Hepatocyte (in vitro differentiated cells): ENCODE measurements around the gene SP7. TPM values are rescaled to one million over a fixed set of nuclear protein-coding genes. Genes with fewer than 3 reads are reported as not detected.

Experiments used
- DNase-seq: peaks from one replicate; pipeline ENCODE4 v3.0.0-alpha.2; 2016; ENCODE audit warnings: low spot score
- H2AFZ ChIP-seq: fragments of 200-600 bp; sonication (generic); 2 replicates; pipeline ENCODE4 v1.6.0; 2016; ENCODE audit warnings: antibody characterized with exemption, mild to moderate bottlenecking
- H3K27ac ChIP-seq: fragments of 200-600 bp; sonication (generic); 2 replicates; pipeline ENCODE4 v1.5.1; 2016; ENCODE audit warnings: mild to moderate bottlenecking
- H3K27me3 ChIP-seq: fragments of 200-600 bp; sonication (generic); 2 replicates; pipeline ENCODE4 v1.6.1; 2016
- H3K36me3 ChIP-seq: fragments of 200-600 bp; sonication (generic); replicated peaks from 2 replicates; pipeline ENCODE4 v1.5.1; 2016; ENCODE audit warnings: low read depth; ENCODE audit not compliant: insufficient read depth
- H3K4me1 ChIP-seq: fragments of 200-600 bp; sonication (generic); 2 replicates; pipeline ENCODE4 v1.5.1; 2016; ENCODE audit warnings: mild to moderate bottlenecking, moderate library complexity; ENCODE audit not compliant: insufficient read depth
- H3K4me2 ChIP-seq: fragments of 200-600 bp; sonication (generic); 2 replicates; pipeline ENCODE4 v1.6.0; 2016
- H3K4me3 ChIP-seq: fragments of 200-600 bp; sonication (generic); 2 replicates; pipeline ENCODE4 v1.5.1; 2016; ENCODE audit warnings: mild to moderate bottlenecking
- H3K79me2 ChIP-seq: fragments of 200-600 bp; sonication (generic); 2 replicates; pipeline ENCODE4 v1.6.0; 2017; ENCODE audit warnings: mild to moderate bottlenecking
- H3K9me2 ChIP-seq: fragments of 200-600 bp; sonication (generic); replicated peaks from 2 replicates; pipeline ENCODE4 v1.6.0; 2017; ENCODE audit warnings: mild to moderate bottlenecking; ENCODE audit not compliant: insufficient read depth
- H3K9me3 ChIP-seq: fragments of 200-600 bp; sonication (generic); 2 replicates; pipeline ENCODE4 v1.5.1; 2016; ENCODE audit warnings: low read depth, mild to moderate bottlenecking
- H4K20me1 ChIP-seq: fragments of 200-600 bp; sonication (generic); 2 replicates; pipeline ENCODE4 v1.6.0; 2016; ENCODE audit warnings: mild to moderate bottlenecking; ENCODE audit not compliant: insufficient read depth, poor library complexity, severe bottlenecking
- EZH2 ChIP-seq: fragments of 200-600 bp; sonication (generic); IDR thresholded peaks from 2 replicates; pipeline ENCODE4 v1.6.1; 2016; ENCODE audit warnings: antibody characterized with exemption, mild to moderate bottlenecking, borderline replicate concordance
- EZH2phosphoT487 ChIP-seq: fragments of 200-600 bp; sonication (generic); IDR thresholded peaks from one replicate; pipeline ENCODE4 v1.6.1; 2018; ENCODE audit warnings: antibody characterized with exemption, mild to moderate bottlenecking, low read depth, moderate library complexity; ENCODE audit not compliant: unreplicated experiment, severe bottlenecking
- WGBS: methylation state at CpG from one replicate; pipeline ENCODE4 v1.1.6; 2016; ENCODE audit warnings: low lambda C conversion rate; ENCODE audit errors: missing lambda C conversion rate; 5-methylcytosine and 5-hydroxymethylcytosine counted together
- polyA plus RNA-seq: library from polyadenylated mRNA; unstranded; fragments of >200 nt; fragmentation: Nextera tagmentation; extraction: Ambion mirVana; gene quantifications from 2 replicates; pipeline ENCODE4 v1.2.1, GENCODE V29; 2016
- total RNA-seq: library from RNA; depleted of rRNA; stranded (reverse); fragments of >200 nt; gene quantifications from 2 replicates; pipeline ENCODE4 v1.2.3, GENCODE V29; 2014
- TF ChIP-seq, protein P1 (sequence below): fragments of 200-600 bp; sonication (generic); IDR thresholded peaks from 2 replicates; pipeline ENCODE4 v1.5.1; 2016; ENCODE audit warnings: antibody characterized with exemption, mild to moderate bottlenecking; ENCODE audit not compliant: poor library complexity

The SP7 gene
- total and polyA plus RNA-seq, 2 experiments from 2014 or later = 0.20 to 0.60 TPM

DNA sequence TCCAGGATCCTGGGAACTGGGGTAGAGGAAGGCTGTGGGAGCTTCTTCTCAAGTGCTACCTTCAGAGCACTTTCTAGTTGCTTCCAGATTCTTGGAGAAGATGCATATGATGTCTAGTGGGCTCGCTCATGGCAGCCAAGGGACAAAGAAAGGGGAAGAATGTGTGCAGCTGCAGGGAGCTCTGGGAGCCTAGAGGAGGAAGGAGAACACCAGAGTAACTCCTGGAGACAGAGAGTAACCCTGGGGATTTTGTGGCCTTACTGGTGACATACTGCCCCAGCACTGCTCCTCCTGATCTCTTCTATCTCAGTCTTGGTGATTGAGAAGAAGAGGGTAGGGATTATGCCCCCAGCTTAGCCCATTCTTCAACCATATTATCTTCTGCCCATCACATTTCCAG lies 10.3 kb upstream of the SP7 start:
- no peaks in the 10 kb centered on the region for H4K20me1 ChIP-seq
- H3K79me2 ChIP-seq = no peaks in the 10 kb centered on the region
- no peak overlapping the region for H3K4me2 ChIP-seq
- H3K4me3 ChIP-seq = no peak overlapping the region
- H3K9me3 ChIP-seq = no peaks in the 10 kb centered on the region
- TF ChIP-seq EZH2 = no peak
- H3K4me1 ChIP-seq = peaks cover 5% of the 10 kb centered on the region
- DNase-seq = no peak
- no peaks in the 10 kb centered on the region for H3K9me2 ChIP-seq
- no peaks in the 10 kb centered on the region for H3K27me3 ChIP-seq
- H2AFZ ChIP-seq = no peak overlapping the region
- peak overlapping the region; percentile 23 for H3K27ac ChIP-seq
- no peaks in the 10 kb centered on the region for H3K36me3 ChIP-seq
- 100% methylated on average over 1 of the region's 1 CpG for WGBS

DNA sequence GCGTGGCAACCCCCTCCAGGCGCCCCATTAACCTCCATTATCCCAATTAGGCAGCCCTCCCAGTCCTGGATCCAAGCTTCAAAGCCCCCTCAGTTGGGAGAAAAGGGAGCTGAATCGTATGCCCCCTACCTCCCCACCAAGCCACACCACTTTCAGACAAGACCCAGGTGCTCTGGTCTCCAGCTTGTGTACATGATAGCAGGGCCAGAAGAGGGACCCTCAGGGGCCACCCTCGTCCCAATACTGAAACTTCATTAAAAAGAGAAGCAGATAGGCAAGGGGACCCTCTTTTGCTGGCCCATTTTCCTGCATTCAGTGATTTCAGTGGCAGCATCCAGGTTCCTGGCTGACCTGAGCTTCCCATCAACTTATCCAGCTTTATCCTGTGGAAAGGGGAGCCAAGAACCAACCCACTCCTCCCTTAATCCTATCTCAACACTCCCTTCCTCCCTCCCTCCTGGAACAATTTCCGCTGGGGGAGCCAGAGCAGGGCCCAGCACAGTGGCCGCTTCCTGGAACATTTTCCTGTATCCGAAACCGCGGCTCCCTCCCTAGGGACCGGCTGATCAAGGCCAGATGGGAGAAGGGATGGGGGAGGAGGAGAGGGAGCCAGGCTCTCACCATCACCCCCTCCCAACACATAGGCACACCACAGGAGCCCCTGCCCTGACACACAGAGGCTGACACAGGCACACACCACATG lies 9.5 kb upstream of the SP7 start:
- no peak overlapping the region for H3K4me3 ChIP-seq
- 30% methylated on average over 10 of the region's 10 CpGs for WGBS
- H3K36me3 ChIP-seq = no peaks in the 10 kb centered on the region

DNA sequence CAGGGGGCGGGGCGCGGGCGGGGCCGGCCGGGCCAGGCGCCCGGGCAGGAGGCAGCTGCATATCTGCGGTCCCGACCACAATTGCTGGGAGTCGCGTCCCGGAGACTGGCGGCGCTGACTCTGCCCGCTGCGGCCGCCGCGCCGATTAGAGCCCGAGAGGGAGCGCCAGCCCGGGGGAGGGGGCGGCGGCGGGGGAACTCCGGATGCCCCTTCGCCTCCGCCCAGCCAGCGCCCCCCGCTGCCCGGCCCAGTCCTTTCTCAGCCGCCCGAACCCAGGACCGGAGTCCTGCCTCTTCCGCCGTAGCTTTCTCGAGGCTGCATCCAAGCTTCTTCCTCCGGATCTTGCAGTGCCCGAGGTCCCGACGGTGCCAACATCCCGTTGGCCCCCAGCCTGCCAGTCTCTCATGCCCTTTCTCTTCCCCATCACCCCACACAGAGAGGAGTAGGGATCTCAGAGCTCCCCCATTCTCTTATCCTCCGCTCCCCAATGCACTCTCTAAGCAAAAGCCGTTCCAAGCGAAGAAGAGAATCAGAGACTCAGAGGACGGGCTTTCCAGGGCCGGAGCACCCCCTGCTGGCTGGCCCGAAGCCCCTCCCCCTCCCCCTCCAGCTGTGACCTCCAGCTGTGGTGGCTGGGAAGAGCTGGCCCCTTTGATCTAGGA lies 8.8 kb upstream of the SP7 start:
- no peak for TF ChIP-seq EZH2phosphoT487
- TF ChIP-seq, protein P1, sequence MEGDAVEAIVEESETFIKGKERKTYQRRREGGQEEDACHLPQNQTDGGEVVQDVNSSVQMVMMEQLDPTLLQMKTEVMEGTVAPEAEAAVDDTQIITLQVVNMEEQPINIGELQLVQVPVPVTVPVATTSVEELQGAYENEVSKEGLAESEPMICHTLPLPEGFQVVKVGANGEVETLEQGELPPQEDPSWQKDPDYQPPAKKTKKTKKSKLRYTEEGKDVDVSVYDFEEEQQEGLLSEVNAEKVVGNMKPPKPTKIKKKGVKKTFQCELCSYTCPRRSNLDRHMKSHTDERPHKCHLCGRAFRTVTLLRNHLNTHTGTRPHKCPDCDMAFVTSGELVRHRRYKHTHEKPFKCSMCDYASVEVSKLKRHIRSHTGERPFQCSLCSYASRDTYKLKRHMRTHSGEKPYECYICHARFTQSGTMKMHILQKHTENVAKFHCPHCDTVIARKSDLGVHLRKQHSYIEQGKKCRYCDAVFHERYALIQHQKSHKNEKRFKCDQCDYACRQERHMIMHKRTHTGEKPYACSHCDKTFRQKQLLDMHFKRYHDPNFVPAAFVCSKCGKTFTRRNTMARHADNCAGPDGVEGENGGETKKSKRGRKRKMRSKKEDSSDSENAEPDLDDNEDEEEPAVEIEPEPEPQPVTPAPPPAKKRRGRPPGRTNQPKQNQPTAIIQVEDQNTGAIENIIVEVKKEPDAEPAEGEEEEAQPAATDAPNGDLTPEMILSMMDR = peak; percentile 71
- H4K20me1 ChIP-seq = no peaks in the 10 kb centered on the region
- peak; percentile 90 for DNase-seq
- H3K4me2 ChIP-seq = peak overlapping the region; percentile 99
- no peaks in the 10 kb centered on the region for H3K9me2 ChIP-seq
- peaks cover 5% of the 10 kb centered on the region for H3K4me1 ChIP-seq
- H3K27ac ChIP-seq = peak overlapping the region; percentile 90
- H2AFZ ChIP-seq = peak overlapping the region; percentile 99
- no peaks in the 10 kb centered on the region for H3K36me3 ChIP-seq
- H3K79me2 ChIP-seq = no peaks in the 10 kb centered on the region
- 1% methylated on average over 17 of the region's 50 CpGs for WGBS
- H3K9me3 ChIP-seq = no peaks in the 10 kb centered on the region
- H3K4me3 ChIP-seq = peak overlapping the region; percentile 98
- no peaks in the 10 kb centered on the region for H3K27me3 ChIP-seq

More for the DNA sequence above, 9.5 kb upstream of the SP7 start:
- H3K4me1 ChIP-seq = peaks cover 5% of the 10 kb centered on the region
- H4K20me1 ChIP-seq = no peaks in the 10 kb centered on the region
- no peak for DNase-seq
- peak overlapping the region; percentile 99 for H2AFZ ChIP-seq
- H3K9me3 ChIP-seq = no peaks in the 10 kb centered on the region
- H3K79me2 ChIP-seq = no peaks in the 10 kb centered on the region
- H3K27ac ChIP-seq = peak overlapping the region; percentile 90
- TF ChIP-seq, protein P1 = no peak
- no peak for TF ChIP-seq EZH2
- no peak for TF ChIP-seq EZH2phosphoT487
- no peaks in the 10 kb centered on the region for H3K9me2 ChIP-seq
- no peaks in the 10 kb centered on the region for H3K27me3 ChIP-seq
- H3K4me2 ChIP-seq = peak overlapping the region; percentile 99

DNA sequence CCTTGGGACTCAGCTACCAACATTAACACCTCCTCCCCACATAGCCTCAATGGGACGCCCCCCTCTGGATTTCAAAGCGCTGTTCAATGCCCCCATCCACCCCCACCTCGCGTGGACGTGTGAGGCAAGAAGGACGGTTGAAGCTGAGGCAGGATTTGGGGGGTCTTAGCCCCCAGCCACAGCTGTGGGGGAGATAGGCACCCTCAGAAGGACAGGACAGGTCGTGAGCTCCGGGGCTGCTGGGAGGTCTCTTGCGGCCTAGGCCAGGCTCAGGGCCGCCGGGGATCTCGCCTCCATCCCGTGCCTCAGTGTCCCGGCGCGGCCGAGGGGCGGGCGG lies 8.3 kb upstream of the SP7 start:
- TF ChIP-seq, protein P1 = no peak
- TF ChIP-seq EZH2 (no peak), EZH2phosphoT487 (no peak)
- H3K36me3 ChIP-seq = no peaks in the 10 kb centered on the region
- peak overlapping the region; percentile 90 for H3K27ac ChIP-seq
- no peaks in the 10 kb centered on the region for H3K9me2 ChIP-seq
- H3K4me2 ChIP-seq = peak overlapping the region; percentile 99
- DNase-seq = no peak
- H2AFZ ChIP-seq = peak overlapping the region; percentile 99
- no peaks in the 10 kb centered on the region for H4K20me1 ChIP-seq
- no peak overlapping the region for H3K4me3 ChIP-seq
- H3K79me2 ChIP-seq = no peaks in the 10 kb centered on the region
- WGBS = 5% methylated on average over 14 of the region's 19 CpGs
- no peaks in the 10 kb centered on the region for H3K9me3 ChIP-seq
- no peaks in the 10 kb centered on the region for H3K27me3 ChIP-seq
- H3K4me1 ChIP-seq = peaks cover 5% of the 10 kb centered on the region
